Endothelial cell of umbilical vein (primary cell): ENCODE data around the gene G0S2. TPM values are rescaled to one million over a fixed set of nuclear protein-coding genes. Genes with fewer than 3 reads are reported as not detected.

ENCODE experiments used
- BruUV-seq: library from RNA; stranded (reverse); fragments of 400-500 nt; replicated peaks from 2 replicates; lab custom pipeline; 2021; lab: Mats Ljungman, UMichigan
- CTCF ChIA-PET: fragments of 300-600, 350-600 bp; sonication (Branson Sonifier 250); formaldehyde crosslinking; loops from one replicate; lab custom pipeline; 2021; ENCODE audit warnings: antibody characterized with exemption, inconsistent platforms; lab: Charles Lee
- POLR2A ChIA-PET: fragments of 300-600, 350-600 bp; sonication (Branson Sonifier 250); formaldehyde crosslinking; loops from one replicate; lab custom pipeline; 2021; ENCODE audit warnings: antibody characterized with exemption, inconsistent platforms; lab: Charles Lee
- DNase-seq: peaks from one replicate; pipeline ENCODE4 v3.0.0-alpha.2; 2011; ENCODE audit warnings: low read depth, low spot score
- FAIRE-seq: peaks from 2 replicates; lab custom pipeline; 2011; peaks lifted over from hg19 to GRCh38; lab: Jason Lieb, UNC
- H2AFZ ChIP-seq: 2 replicates; pipeline ENCODE4 v1.6.0; 2012; ENCODE audit warnings: low read depth, low read length, control low read depth, inconsistent platforms
- H3K27ac ChIP-seq: 2 replicates; pipeline ENCODE4 v1.5.1; 2011; ENCODE audit warnings: low read depth, mild to moderate bottlenecking, control low read depth, low read length, moderate library complexity; ENCODE audit not compliant: insufficient read depth
- H3K27me3 ChIP-seq, 2 experiments: 2 replicates each; pipeline versions ENCODE4 v1.6.0 to v1.6.1; 2011; ENCODE audit warnings: low read length in 2 of 2, mixed read lengths in 1 of 2; ENCODE audit not compliant: control insufficient read depth in 2 of 2, insufficient read depth in 2 of 2
- H3K36me3 ChIP-seq, 2 experiments: 2 replicates in 1 of 2; 3 replicates in 1 of 2; pipeline ENCODE4 v1.5.1; 2011; ENCODE audit warnings: low read length in 2 of 2, mild to moderate bottlenecking in 1 of 2, moderate library complexity in 1 of 2; ENCODE audit not compliant: control insufficient read depth in 2 of 2, insufficient read depth in 2 of 2; ENCODE audit errors: extremely low read depth in 1 of 2
- H3K4me1 ChIP-seq: 3 replicates; pipeline ENCODE4 v1.5.1; 2011; ENCODE audit warnings: mild to moderate bottlenecking, low read length; ENCODE audit not compliant: control insufficient read depth, insufficient read depth; ENCODE audit errors: extremely low read depth
- H3K4me2 ChIP-seq: 2 replicates; pipeline ENCODE4 v1.6.1; 2011; ENCODE audit warnings: low read length, control low read depth, mixed read lengths; ENCODE audit not compliant: insufficient read depth
- H3K4me3 ChIP-seq, 3 experiments: fragments of 200-600 bp in 1 of 3; sonication (generic), shearing (Covaris generic) in 1 of 3; replicated peaks in 1 of 3; 2 replicates each; pipeline ENCODE4 v1.5.1; 2011 to 2016; ENCODE audit warnings: control low read depth in 3 of 3, low read length in 3 of 3, mild to moderate bottlenecking in 2 of 3, inconsistent platforms in 1 of 3, low read depth in 1 of 3, moderate library complexity in 1 of 3; ENCODE audit not compliant: insufficient read depth in 1 of 3
- H3K79me2 ChIP-seq: 2 replicates; pipeline ENCODE4 v1.6.0; 2012; ENCODE audit warnings: low read length, inconsistent platforms; ENCODE audit not compliant: control insufficient read depth, insufficient read depth
- H3K9ac ChIP-seq: replicated peaks from 2 replicates; pipeline ENCODE3; 2011; ENCODE audit warnings: low read length, control low read depth; ENCODE audit not compliant: insufficient read depth; ENCODE audit errors: extremely low read depth
- H3K9me1 ChIP-seq: replicated peaks from 3 replicates; pipeline ENCODE4 v1.6.0; 2011; ENCODE audit warnings: mild to moderate bottlenecking, low read length; ENCODE audit not compliant: control insufficient read depth, insufficient read depth; ENCODE audit errors: extremely low read depth
- H3K9me3 ChIP-seq: replicated peaks from 2 replicates; pipeline ENCODE4 v1.5.1; 2012; ENCODE audit warnings: low read length, inconsistent platforms; ENCODE audit not compliant: control insufficient read depth, insufficient read depth
- H4K20me1 ChIP-seq: replicated peaks from 2 replicates; pipeline ENCODE3; 2011; ENCODE audit warnings: mild to moderate bottlenecking, low read length; ENCODE audit not compliant: control insufficient read depth, insufficient read depth; ENCODE audit errors: extremely low read depth
- EZH2 ChIP-seq: IDR thresholded peaks from 2 replicates; pipeline ENCODE4 v1.6.1; 2012; ENCODE audit warnings: borderline replicate concordance, low read depth, mild to moderate bottlenecking, moderate library complexity, low read length, inconsistent platforms; ENCODE audit not compliant: severe bottlenecking
- FOS ChIP-seq: IDR thresholded peaks from 2 replicates; pipeline ENCODE4 v1.6.1; 2011; ENCODE audit warnings: mild to moderate bottlenecking, low read length, moderate library complexity, borderline replicate concordance; ENCODE audit not compliant: insufficient read depth
- GATA2 ChIP-seq: IDR thresholded peaks from 2 replicates; pipeline ENCODE4 v1.7.0; 2011; ENCODE audit warnings: low read depth, mild to moderate bottlenecking, moderate library complexity, mixed read lengths, low read length; ENCODE audit not compliant: insufficient read length, insufficient read depth
- JUN ChIP-seq: IDR thresholded peaks from 2 replicates; pipeline ENCODE4 v1.6.1; 2011; ENCODE audit warnings: borderline replicate concordance, low read depth; ENCODE audit not compliant: insufficient read length, insufficient read depth
- MYC ChIP-seq: IDR thresholded peaks from one replicate; pipeline ENCODE4 v1.6.1; 2011; ENCODE audit warnings: mild to moderate bottlenecking, low read depth, low read length
- POLR2A ChIP-seq: IDR thresholded peaks from 2 replicates; pipeline ENCODE4 v1.6.1; 2012; ENCODE audit warnings: low read depth, mild to moderate bottlenecking, control low read depth, low read length
- POLR2AphosphoS5 ChIP-seq: IDR thresholded peaks from 2 replicates; pipeline ENCODE4 v1.6.1; 2012; ENCODE audit warnings: low read depth, mild to moderate bottlenecking, control low read depth, low read length, moderate library complexity; ENCODE audit not compliant: insufficient read depth
- dilution Hi-C: fragments of 300-500 bp; cut with MboI; formaldehyde crosslinking; loops from one replicate; pipeline ENCODE4 v1.15.0; 2019; ENCODE audit warnings: low sequenced_read_pairs; ENCODE audit not compliant: extremely low pct_ligation_motif_present
- intact Hi-C: fragments of 100-400 bp; cut with micrococcal nuclease; formaldehyde crosslinking; loops from one replicate; pipeline ENCODE4 v1.10.0; 2022
- polyA plus RNA-seq, 4 experiments: library from polyadenylated mRNA; depleted of rRNA in 3 of 4; stranded (reverse) in 3 of 4; unstranded in 1 of 4; fragments of >200 nt; gene quantifications; 2 replicates each; pipeline versions ENCODE4 v1.2.1 to v1.2.3, GENCODE V29; 2011 to 2012; ENCODE audit warnings: missing spikeins in 1 of 4
- total RNA-seq: library from RNA; stranded (reverse); gene quantifications from 2 replicates; pipeline ENCODE4 v1.2.3, GENCODE V29; 2021
- TF ChIP-seq, protein P1 (sequence below): IDR thresholded peaks from 2 replicates; pipeline ENCODE4 v1.6.1; 2011; ENCODE audit not compliant: insufficient read depth, insufficient read length
- TF ChIP-seq, protein P2 (sequence below), 2 donors: IDR thresholded peaks; 1 replicate in 1 of 2; 2 replicates in 1 of 2; pipeline ENCODE4 v1.5.1; 2011; ENCODE audit warnings: low read length in 2 of 2, mild to moderate bottlenecking in 2 of 2, moderate library complexity in 2 of 2, control low read depth in 1 of 2, inconsistent platforms in 1 of 2, low read depth in 1 of 2; ENCODE audit not compliant: insufficient read depth in 1 of 2; ENCODE audit errors: extremely low read depth in 1 of 2

G0S2 gene
- total and polyA plus RNA-seq, 2 donors (not counting 3 experiments of a cell fraction or from before 2014, with no cell fraction given): 0.91 to 1.9 TPM

DNA sequence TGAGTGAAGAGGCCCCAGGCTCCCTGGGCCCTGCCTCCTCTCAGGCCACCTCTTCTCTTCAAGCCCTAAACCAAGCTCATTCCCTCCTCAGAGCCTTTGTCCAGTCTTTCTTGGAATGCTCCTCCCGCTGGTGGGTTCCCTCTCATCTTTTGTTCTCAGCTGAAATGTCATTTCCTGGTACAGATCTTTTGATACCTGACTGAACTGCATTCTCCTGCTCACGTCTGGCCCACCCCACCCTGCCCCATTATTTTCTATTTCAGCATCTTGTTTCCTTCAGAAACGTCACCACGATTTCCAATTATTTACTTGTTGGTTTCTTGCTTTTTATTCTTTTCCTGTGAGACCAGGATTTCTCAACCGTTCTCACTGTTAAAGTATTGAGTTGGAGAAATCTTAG is 39.4 kb upstream of the G0S2 start:
- H3K27me3 ChIP-seq: no peaks in the 10 kb centered on the region
- H3K4me3 ChIP-seq: no peak overlapping the region
- dilution Hi-C loops (no loop called here), intact Hi-C loops (no loop called here)
- H2AFZ ChIP-seq: no peak overlapping the region
- no TSS peak for BruUV-seq
- TF ChIP-seq GATA2 (no peak), EZH2 (no peak), POLR2A (no peak), MYC (no peak), POLR2AphosphoS5 (no peak)
- TF ChIP-seq, protein P1, sequence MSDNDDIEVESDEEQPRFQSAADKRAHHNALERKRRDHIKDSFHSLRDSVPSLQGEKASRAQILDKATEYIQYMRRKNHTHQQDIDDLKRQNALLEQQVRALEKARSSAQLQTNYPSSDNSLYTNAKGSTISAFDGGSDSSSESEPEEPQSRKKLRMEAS: no peak
- H3K36me3 ChIP-seq: no peaks in the 10 kb centered on the region
- FAIRE-seq (no peak), DNase-seq (no peak)
- H3K79me2 ChIP-seq: no peaks in the 10 kb centered on the region
- ChIA-PET POLR2A (interaction anchor here (0.7 kb wide), 1 partner anchor 40 kb away, joined by 3 read pairs; no protein-coding TSS in a partner anchor), CTCF (interaction anchor here (1.4 to 2.1 kb wide), 6 partner anchors 10 to 70 kb away, joined by 3 to 7 read pairs (median 5); no protein-coding TSS in a partner anchor)
- no peaks in the 10 kb centered on the region for H4K20me1 ChIP-seq
- H3K27ac ChIP-seq: no peak overlapping the region
- H3K4me1 ChIP-seq: no peaks in the 10 kb centered on the region
- no peak overlapping the region for H3K4me2 ChIP-seq
- H3K9me1 ChIP-seq: no peaks in the 10 kb centered on the region
- H3K9ac ChIP-seq: no peak overlapping the region
- H3K9me3 ChIP-seq: no peaks in the 10 kb centered on the region

DNA sequence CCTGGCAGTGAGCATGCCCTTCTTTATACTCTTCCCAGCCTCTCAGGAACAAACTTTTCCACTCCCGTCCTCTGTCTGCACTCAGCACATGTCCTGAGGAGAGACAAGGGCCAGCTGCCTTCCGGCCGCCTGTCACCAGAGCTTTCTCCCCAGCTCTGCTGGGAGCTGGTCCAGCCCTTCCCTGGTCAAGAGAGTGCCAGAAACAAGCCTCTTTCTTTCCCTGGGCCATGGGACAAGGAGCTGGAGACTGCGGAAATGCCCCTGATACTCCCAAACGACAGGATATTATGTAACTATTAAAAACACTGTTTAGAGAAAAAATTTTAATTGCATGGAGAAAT is 33.4 kb upstream of the G0S2 start:
- intact Hi-C loops (no loop called here), dilution Hi-C loops (no loop called here)
- Histone ChIP-seq H3K4me1 (peaks cover 8% of the 10 kb centered on the region), H3K4me3 (no peak overlapping the region), H3K79me2 (no peaks in the 10 kb centered on the region), H3K36me3 (no peaks in the 10 kb centered on the region), H3K27ac (no peak overlapping the region), H2AFZ (peak overlapping the region; percentile 21), H3K9me1 (no peaks in the 10 kb centered on the region), H3K27me3 (no peaks in the 10 kb centered on the region), H3K9me3 (no peaks in the 10 kb centered on the region), H3K9ac (no peak overlapping the region), H3K4me2 (no peak overlapping the region), H4K20me1 (no peaks in the 10 kb centered on the region)
- POLR2A ChIA-PET: no interaction called here
- no TSS peak for BruUV-seq
- TF ChIP-seq GATA2: no peak
- TF ChIP-seq, protein P2, sequence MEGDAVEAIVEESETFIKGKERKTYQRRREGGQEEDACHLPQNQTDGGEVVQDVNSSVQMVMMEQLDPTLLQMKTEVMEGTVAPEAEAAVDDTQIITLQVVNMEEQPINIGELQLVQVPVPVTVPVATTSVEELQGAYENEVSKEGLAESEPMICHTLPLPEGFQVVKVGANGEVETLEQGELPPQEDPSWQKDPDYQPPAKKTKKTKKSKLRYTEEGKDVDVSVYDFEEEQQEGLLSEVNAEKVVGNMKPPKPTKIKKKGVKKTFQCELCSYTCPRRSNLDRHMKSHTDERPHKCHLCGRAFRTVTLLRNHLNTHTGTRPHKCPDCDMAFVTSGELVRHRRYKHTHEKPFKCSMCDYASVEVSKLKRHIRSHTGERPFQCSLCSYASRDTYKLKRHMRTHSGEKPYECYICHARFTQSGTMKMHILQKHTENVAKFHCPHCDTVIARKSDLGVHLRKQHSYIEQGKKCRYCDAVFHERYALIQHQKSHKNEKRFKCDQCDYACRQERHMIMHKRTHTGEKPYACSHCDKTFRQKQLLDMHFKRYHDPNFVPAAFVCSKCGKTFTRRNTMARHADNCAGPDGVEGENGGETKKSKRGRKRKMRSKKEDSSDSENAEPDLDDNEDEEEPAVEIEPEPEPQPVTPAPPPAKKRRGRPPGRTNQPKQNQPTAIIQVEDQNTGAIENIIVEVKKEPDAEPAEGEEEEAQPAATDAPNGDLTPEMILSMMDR (IDR thresholded peaks at IDR 0.05; ENCODE audit: extremely low read depth in 1 of 2, insufficient read depth in 1 of 2, low read depth in 1 of 2, low read length in 2 of 2): no peak
- no peak for TF ChIP-seq MYC
- TF ChIP-seq JUN: no peak
- TF ChIP-seq, protein P1: no peak
- no peak for TF ChIP-seq POLR2AphosphoS5
- TF ChIP-seq EZH2: no peak
- TF ChIP-seq FOS: no peak
- no peak for TF ChIP-seq POLR2A
- FAIRE-seq (peak; percentile 75), DNase-seq (peak; percentile 60)
- CTCF ChIA-PET: interaction anchor here (0.7 to 2.5 kb wide), 9 partner anchors 12 to 75 kb away, joined by 3 to 22 read pairs (median 4); partner anchors contain the start of gene G0S2
